GM12878 (cell line): ENCODE measurements around the gene RABGEF1. TPM values are rescaled to one million over a fixed set of nuclear protein-coding genes. Genes with fewer than 3 reads are reported as not detected.

Experiments
- BACH1 ChIP-seq: fragments of 450-650 bp; IDR thresholded peaks from 2 replicates; pipeline ENCODE4 v1.6.1; 2017; ENCODE audit warnings: mild to moderate bottlenecking, borderline replicate concordance
- BHLHE40 ChIP-seq, 2 experiments: fragments of 450-650 bp in 1 of 2; IDR thresholded peaks; 2 replicates each; pipeline ENCODE4 v1.6.1; 2011 to 2017; ENCODE audit warnings: low read depth in 2 of 2, borderline replicate concordance in 1 of 2, improper control_type of control experiment in 1 of 2, low read length in 1 of 2, mild to moderate bottlenecking in 1 of 2
- CHD1 ChIP-seq: IDR thresholded peaks from 2 replicates; pipeline ENCODE4 v1.6.1; 2012; ENCODE audit warnings: low read depth, low read length, improper control_type of control experiment
- CREB1 ChIP-seq: IDR thresholded peaks from 2 replicates; pipeline ENCODE4 v1.6.1; 2012; ENCODE audit warnings: low read depth, mild to moderate bottlenecking, inconsistent platforms
- CTCF ChIP-seq, 3 experiments: IDR thresholded peaks in 2 of 3; conservative IDR thresholded peaks in 1 of 3; 2 replicates each; pipeline ENCODE4 v1.5.1; 2011; ENCODE audit warnings: low read depth in 3 of 3, low read length in 3 of 3, mild to moderate bottlenecking in 3 of 3, control low read depth in 2 of 3, moderate library complexity in 2 of 3, inconsistent platforms in 1 of 3, mixed read lengths in 1 of 3; ENCODE audit not compliant: control insufficient read depth in 2 of 3, insufficient read depth in 1 of 3; ENCODE audit errors: extremely low read depth in 1 of 3
- DPF2 ChIP-seq: fragments of 450-650 bp; IDR thresholded peaks from 2 replicates; pipeline ENCODE4 v1.6.1; 2017; ENCODE audit warnings: mild to moderate bottlenecking
- ESRRA ChIP-seq: IDR thresholded peaks from 2 replicates; pipeline ENCODE4 v1.6.1; 2012; ENCODE audit warnings: mild to moderate bottlenecking, low read length, improper control_type of control experiment
- HDGF ChIP-seq: fragments of 450-650 bp; IDR thresholded peaks from 2 replicates; pipeline ENCODE4 v1.6.1; 2016; ENCODE audit warnings: antibody characterized with exemption
- JUND ChIP-seq: IDR thresholded peaks from 2 replicates; pipeline ENCODE4 v1.6.1; 2012; ENCODE audit warnings: low read depth, mild to moderate bottlenecking, low read length, improper control_type of control experiment, moderate library complexity
- MEF2A ChIP-seq: IDR thresholded peaks from 2 replicates; pipeline ENCODE4 v1.6.1; 2011; ENCODE audit warnings: low read depth, mild to moderate bottlenecking, low read length, moderate library complexity; ENCODE audit not compliant: insufficient read depth
- MEF2B ChIP-seq: fragments of 450-650 bp; IDR thresholded peaks from 2 replicates; pipeline ENCODE4 v1.6.1; 2018; ENCODE audit warnings: mild to moderate bottlenecking, moderate library complexity; ENCODE audit not compliant: partially characterized antibody, poor library complexity, severe bottlenecking
- MTA2 ChIP-seq: fragments of 450-650 bp; IDR thresholded peaks from 2 replicates; pipeline ENCODE4 v1.6.1; 2016; ENCODE audit warnings: low read depth, mild to moderate bottlenecking, moderate library complexity
- RELB ChIP-seq: fragments of 450-650 bp; IDR thresholded peaks from 2 replicates; pipeline ENCODE4 v1.6.1; 2017; ENCODE audit warnings: low read depth, mild to moderate bottlenecking, moderate library complexity
- RUNX3 ChIP-seq: IDR thresholded peaks from 2 replicates; pipeline ENCODE4 v1.6.1; 2012; ENCODE audit warnings: low read length, inconsistent platforms
- SIX5 ChIP-seq: IDR thresholded peaks from 2 replicates; pipeline ENCODE4 v1.6.1; 2011; ENCODE audit warnings: mild to moderate bottlenecking, low read depth, low read length, moderate library complexity; ENCODE audit not compliant: severe bottlenecking
- STAT1 ChIP-seq: fragments of 450-650 bp; conservative IDR thresholded peaks from 2 replicates; pipeline ENCODE4 v1.6.1; 2014; ENCODE audit warnings: antibody characterized with exemption, mild to moderate bottlenecking
- WRNIP1 ChIP-seq: IDR thresholded peaks from 2 replicates; pipeline ENCODE4 v1.6.1; 2011; ENCODE audit warnings: low read depth, low read length, improper control_type of control experiment, borderline replicate concordance
- YBX1 ChIP-seq: fragments of 450-650 bp; IDR thresholded peaks from 2 replicates; pipeline ENCODE4 v1.6.1; 2016; ENCODE audit warnings: antibody characterized with exemption
- YY1 ChIP-seq: IDR thresholded peaks from 2 replicates; pipeline ENCODE4 v1.6.1; 2011; ENCODE audit warnings: low read depth, mild to moderate bottlenecking, low read length
- ZBTB40 ChIP-seq: fragments of 450-650 bp; IDR thresholded peaks from 2 replicates; pipeline ENCODE4 v1.6.1; 2016; ENCODE audit warnings: mild to moderate bottlenecking, moderate library complexity, borderline replicate concordance
- polyA plus RNA-seq, 11 experiments: library from polyadenylated mRNA; depleted of rRNA in 4 of 11; unstranded in 6 of 11; stranded (reverse) in 5 of 11; fragments of >200 nt; fragmentation: Nextera tagmentation in 4 of 11; fragmentation: Illumina TruSeq in 1 of 11; extraction: Ambion mirVana in 4 of 11; extraction: Trizol in 1 of 11; gene quantifications; 1 replicate in 1 of 11; 2 replicates in 10 of 11; pipeline versions ENCODE4 v1.2.1 to v1.2.3, GENCODE V29; 2011 to 2016; ENCODE audit warnings: inconsistent platforms in 2 of 11, missing spikeins in 2 of 11, low read depth in 1 of 11
- total RNA-seq, 4 experiments: library from RNA; depleted of rRNA in 3 of 4; stranded (reverse); fragments of >200 nt in 3 of 4; fragmentation: Illumina TruSeq in 1 of 4; extraction: Trizol in 1 of 4; gene quantifications; 2 replicates each; pipeline versions ENCODE4 v1.2.1 to v1.2.3, GENCODE V29; 2013 to 2021
- TF ChIP-seq, protein P1 (sequence below): IDR thresholded peaks from 2 replicates; pipeline ENCODE4 v1.6.1; 2011; ENCODE audit warnings: low read depth, low read length, improper control_type of control experiment, borderline replicate concordance

Gene RABGEF1
- total and polyA plus RNA-seq, 10 of the 15 experiments (the other 5 are each of a cell fraction or from before 2014, with no cell fraction given): 10.2 to 36.4 (median 26.1) TPM

DNA sequence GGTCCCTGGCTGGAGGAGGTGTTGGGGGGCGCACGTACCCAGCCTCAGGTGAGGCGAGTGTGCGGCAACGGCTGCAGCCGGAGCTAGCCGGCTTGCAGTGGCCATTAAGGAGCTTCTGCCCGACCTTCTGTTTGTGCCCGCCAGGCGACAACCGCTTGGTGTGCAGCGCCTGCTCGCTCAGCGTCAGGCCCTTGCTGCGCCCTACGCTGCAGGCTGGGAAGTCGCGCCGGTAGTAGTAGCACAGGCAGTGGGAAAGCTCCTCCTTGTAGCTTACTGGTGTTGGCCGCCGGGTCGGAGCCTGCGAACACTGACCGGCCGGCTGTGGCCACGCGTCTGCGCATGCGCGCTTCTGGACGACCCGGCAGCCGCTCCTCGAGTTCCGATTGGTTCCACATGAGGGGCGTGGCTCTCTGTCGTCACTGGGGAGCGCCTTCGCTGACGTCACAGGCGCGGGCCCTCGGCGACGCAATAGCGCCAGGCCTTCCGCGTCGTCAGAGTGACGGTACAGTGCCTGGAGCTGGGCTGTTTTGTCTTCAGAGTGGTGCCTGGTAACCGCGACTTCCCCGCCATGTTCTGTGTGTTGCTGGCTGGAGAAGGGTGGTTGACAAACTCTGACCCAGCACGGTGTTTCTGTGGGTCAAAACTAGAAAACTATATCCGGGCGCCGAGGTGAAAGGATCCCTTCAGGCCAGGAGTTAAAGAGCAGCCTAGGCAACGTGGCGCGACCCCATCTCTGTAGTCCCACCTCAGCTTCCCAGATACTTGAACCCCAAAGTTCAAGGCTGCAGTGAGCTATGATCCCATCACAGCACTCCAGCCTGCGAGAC is 104.2 kb downstream of the RABGEF1 start (continued):
- TF ChIP-seq RELB (peak; percentile 70), STAT1 (peak; percentile 47; the same call in 1 of the 2 replicates), CREB1 (peak; percentile 100), BHLHE40 (IDR thresholded peaks at IDR 0.05; ENCODE audit: borderline replicate concordance in 1 of 2, low read depth in 2 of 2, low read length in 1 of 2) (peak in 1 of 2 experiments; percentile 69; a peak in 2 of 4 replicates), MTA2 (no peak), MEF2A (0 out of 2 replicates have a peak, but pooled peaks have one; percentile 5), HDGF (peak; percentile 89), CHD1 (no peak), DPF2 (peak; percentile 66), WRNIP1 (no peak), RUNX3 (peak; percentile 57), YBX1 (no peak), ZBTB40 (no peak; the same call in 1 of the 2 replicates), SIX5 (peak; percentile 43), JUND (no peak), CTCF (IDR thresholded peaks at IDR 0.05 in 2 of 3, conservative IDR thresholded peaks at IDR 0.05 in 1 of 3; ENCODE audit: control insufficient read depth in 2 of 3, extremely low read depth in 1 of 3, insufficient read depth in 1 of 3, low read depth in 3 of 3, low read length in 3 of 3) (peak in 1 of 3 experiments; percentile 36; a peak in 1 of 6 replicates), BACH1 (peak; percentile 59; the same call in 1 of the 2 replicates), ESRRA (peak; percentile 91), YY1 (peak; percentile 83), MEF2B (peak; percentile 30)
- TF ChIP-seq, protein P1, sequence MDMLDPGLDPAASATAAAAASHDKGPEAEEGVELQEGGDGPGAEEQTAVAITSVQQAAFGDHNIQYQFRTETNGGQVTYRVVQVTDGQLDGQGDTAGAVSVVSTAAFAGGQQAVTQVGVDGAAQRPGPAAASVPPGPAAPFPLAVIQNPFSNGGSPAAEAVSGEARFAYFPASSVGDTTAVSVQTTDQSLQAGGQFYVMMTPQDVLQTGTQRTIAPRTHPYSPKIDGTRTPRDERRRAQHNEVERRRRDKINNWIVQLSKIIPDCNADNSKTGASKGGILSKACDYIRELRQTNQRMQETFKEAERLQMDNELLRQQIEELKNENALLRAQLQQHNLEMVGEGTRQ: no peak; the same call in 1 of the 2 replicates
